CD4-positive, alpha-beta T cell treated with Interleukin-17A for 4 hours (primary cell): ENCODE results near the gene OR10A4.
"Not testable (repeated sequence)": the region's sequence is repeated elsewhere in the genome, so short reads cannot be mapped to it uniquely, and the experiment has no call there.

Experiments used
- DNase-seq: peaks from one replicate; pipeline ENCODE4 v3.0.0-alpha.2; 2020; ENCODE audit warnings: mixed read lengths

OR10A4 gene

GRCh38 chr11:6876325-6876724, at the start of gene OR10A4:
OR10A4 (plus strand) TSS chr11:6876625; CDS start chr11:6876648, 23 bp downstream.
- DNase-seq, result no peak

- DNase-seq, result no peak
Observed at GRCh38 chr11:6828103-6828502, 48.3 kb upstream of the OR10A4 start.

- no peak for DNase-seq
Observed at GRCh38 chr11:6833356-6833755, 43.1 kb upstream of the OR10A4 start.

GRCh38 chr11:6834021-6834420, 42.4 kb upstream of the OR10A4 start:
- DNase-seq, result no peak

- DNase-seq, result no peak
Observed at GRCh38 chr11:6841694-6842093, 34.7 kb upstream of the OR10A4 start.

- DNase-seq, result no peak
Observed at GRCh38 chr11:6843670-6844069, 32.8 kb upstream of the OR10A4 start.

- no peak for DNase-seq
Observed at GRCh38 chr11:6844356-6844755, 32.1 kb upstream of the OR10A4 start.

- DNase-seq, result no peak
Observed at GRCh38 chr11:6845383-6845782, 31.0 kb upstream of the OR10A4 start, which contains the start of gene OR10A5. OR10A5 (plus strand) TSS chr11:6845683; CDS start chr11:6845683, 0 bp downstream.

- DNase-seq, result no peak
Observed at GRCh38 chr11:6850526-6850925, 25.9 kb upstream of the OR10A4 start.

GRCh38 chr11:6854801-6855200, 21.6 kb upstream of the OR10A4 start:
- not testable (repeated sequence) for DNase-seq

GRCh38 chr11:6855971-6856541, 20.4 kb upstream of the OR10A4 start:
- DNase-seq, result no peak

GRCh38 chr11:6856871-6857270, 19.6 kb upstream of the OR10A4 start:
- no peak for DNase-seq

GRCh38 chr11:6862961-6863360, 13.5 kb upstream of the OR10A4 start, which contains the start of gene OR10A2:
OR10A2 (plus strand) TSS chr11:6863057; CDS start chr11:6869755, 6,698 bp downstream.
- no peak for DNase-seq

GRCh38 chr11:6864438-6864837, 12.0 kb upstream of the OR10A4 start:
- no peak for DNase-seq

- no peak for DNase-seq
Observed at GRCh38 chr11:6871278-6871677, 5.1 kb upstream of the OR10A4 start.

GRCh38 chr11:6875761-6876160, 664 bp upstream of the OR10A4 start:
- DNase-seq, result no peak

- no peak for DNase-seq
Observed at GRCh38 chr11:6876914-6877313, 489 bp downstream of the OR10A4 start.

GRCh38 chr11:6882751-6883150, 6.3 kb downstream of the OR10A4 start:
- DNase-seq, result no peak

- not testable (repeated sequence) for DNase-seq
Observed at GRCh38 chr11:6887711-6888110, 11.3 kb downstream of the OR10A4 start.

- no peak for DNase-seq
Observed at GRCh38 chr11:6888830-6889229, 12.4 kb downstream of the OR10A4 start.

- no peak for DNase-seq
Observed at GRCh38 chr11:6889835-6890234, 13.4 kb downstream of the OR10A4 start.

GRCh38 chr11:6892400-6892799, 16.0 kb downstream of the OR10A4 start, which contains the start of gene OR2D2:
OR2D2 (minus strand) TSS chr11:6892500; CDS start chr11:6892500, 0 bp downstream.
- DNase-seq, result no peak

GRCh38 chr11:6894097-6894496, 17.7 kb downstream of the OR10A4 start:
- DNase-seq, result no peak

- DNase-seq, result no peak
Observed at GRCh38 chr11:6895010-6895409, 18.6 kb downstream of the OR10A4 start.

GRCh38 chr11:6898911-6899310, 22.5 kb downstream of the OR10A4 start:
- no peak for DNase-seq
